GM12875 (cell line): Measurements from ENCODE around the gene AGPAT1.

Experiments
- H3K4me3 ChIP-seq: one replicate; pipeline ENCODE4 v1.5.1; 2011; ENCODE audit warnings: low read depth, low read length, control low read depth
- CTCF ChIP-seq: IDR thresholded peaks from 2 replicates; pipeline ENCODE4 v1.5.1; 2011; ENCODE audit warnings: low read depth, mild to moderate bottlenecking, control low read depth, inconsistent platforms, low read length, moderate library complexity, borderline replicate concordance; ENCODE audit not compliant: insufficient read depth

AGPAT1 gene

GRCh38 chr6:32151863-32152768, 23.8 kb downstream of the AGPAT1 start, which contains the start of gene PRRT1:
Gene PRRT1, minus strand, starts transcription at chr6:32151939. Its CDS starts 112 bp downstream, at chr6:32151827.
- H3K4me3 ChIP-seq: no peak within 1 kb of the TSS
- TF ChIP-seq CTCF: no peak

- TF ChIP-seq CTCF: no peak
- no peak overlapping the region for H3K4me3 ChIP-seq
Observed at GRCh38 chr6:32151181-32151862, 24.6 kb downstream of the AGPAT1 start.

GRCh38 chr6:32149932-32150870, 25.7 kb downstream of the AGPAT1 start:
- TF ChIP-seq CTCF: no peak
- H3K4me3 ChIP-seq: no peak overlapping the region

GRCh38 chr6:32149092-32149755, 26.7 kb downstream of the AGPAT1 start:
- H3K4me3 ChIP-seq: no peak overlapping the region
- TF ChIP-seq CTCF: no peak

- TF ChIP-seq CTCF: no peak
- no peak overlapping the region for H3K4me3 ChIP-seq
Observed at GRCh38 chr6:32148289-32149091, 27.4 kb downstream of the AGPAT1 start.
